Upper lobe of left lung (tissue), 6 donors: ENCODE measurements around the gene CER1. TPM values are rescaled to one million over a fixed set of nuclear protein-coding genes. Genes with fewer than 3 reads are reported as not detected.

Source experiments
- ATAC-seq, 2 donors: fragments of 200-7000 bp; cut with Tn5 transposase; one replicate each; pipeline ENCODE4 v1.9.1; 2022; ENCODE audit warnings: mild to moderate bottlenecking in 2 of 2, moderate library complexity in 2 of 2; ENCODE audit not compliant: low FRiP score in 2 of 2
- DNase-seq, 2 donors: peaks; one replicate each; pipeline ENCODE4 v3.0.0-alpha.2; 2019 to 2020
- H3K27ac ChIP-seq, 4 donors: fragments of 200-600 bp; sonication (generic); one replicate each; pipeline ENCODE4 v1.5.1; 2016 to 2019
- H3K27me3 ChIP-seq, 4 donors: fragments of 200-600 bp; sonication (generic); one replicate each; pipeline ENCODE4 v1.5.1; 2017 to 2019
- H3K36me3 ChIP-seq, 4 donors: fragments of 200-600 bp; sonication (generic); one replicate each; pipeline ENCODE4 v1.5.1; 2016 to 2019
- H3K4me1 ChIP-seq, 4 donors: fragments of 200-600 bp; sonication (generic); one replicate each; pipeline ENCODE4 v1.5.1; 2018 to 2019
- H3K4me3 ChIP-seq, 4 donors: fragments of 200-600 bp; sonication (generic); one replicate each; pipeline ENCODE4 v1.5.1; 2017 to 2019; ENCODE audit warnings: mild to moderate bottlenecking in 2 of 4, moderate library complexity in 1 of 4
- H3K9me3 ChIP-seq, 4 donors: fragments of 200-600 bp; sonication (generic); one replicate each; pipeline ENCODE4 v1.5.1; 2018 to 2019
- CTCF ChIP-seq, 6 experiments: fragments of 450-650 bp in 4 of 6; fragments of 200-600 bp in 2 of 6; sonication (generic) in 2 of 6; IDR thresholded peaks; one replicate each; pipeline ENCODE4 v1.5.1; 2016 to 2019; ENCODE audit warnings: antibody characterized with exemption in 6 of 6
- EP300 ChIP-seq, 4 donors: sonication (generic); formaldehyde crosslinking; IDR thresholded peaks; one replicate each; pipeline ENCODE4 v1.5.1; 2017; ENCODE audit warnings: antibody characterized with exemption in 4 of 4, control low read depth in 2 of 4
- POLR2A ChIP-seq, 4 donors: fragments of 450-650 bp; IDR thresholded peaks; one replicate each; pipeline ENCODE4 v1.5.1; 2016 to 2017; ENCODE audit warnings: antibody characterized with exemption in 4 of 4, mild to moderate bottlenecking in 2 of 4
- POLR2AphosphoS5 ChIP-seq, 2 donors: sonication (generic); formaldehyde crosslinking; IDR thresholded peaks; one replicate each; pipeline ENCODE4 v1.5.1; 2017; ENCODE audit warnings: antibody characterized with exemption in 2 of 2
- WGBS, 2 donors: methylation state at CpG; one replicate each; pipeline ENCODE4 v1.1.5; 2017 to 2018; 5-methylcytosine and 5-hydroxymethylcytosine counted together
- total RNA-seq, 6 donors: library from RNA; depleted of rRNA in 4 of 6; stranded (reverse); fragments of >200 nt in 4 of 6; gene quantifications; one replicate each; pipeline versions ENCODE4 v1.1.0 to v1.2.1, GENCODE V29; 2016 to 2021
- donor health status: DM: no; HTN: no; CAD: no; lungs with moderate emphysema.
- donor health status: DM: no; HTN: yes; CAD: no; lungs with severe emphysema.

CER1 gene
- total RNA-seq, 6 donors from 2014 or later, result not detected

- H3K4me1 ChIP-seq, result no peaks in the 10 kb centered on the region
- H3K27ac ChIP-seq, result no peak overlapping the region
- no peaks in the 10 kb centered on the region for H3K9me3 ChIP-seq
- 45 to 56% methylated on average over 1 of the region's 1 CpG for WGBS, 2 donors
- DNase-seq (no peak), ATAC-seq (no peak)
- no peak overlapping the region for H3K4me3 ChIP-seq
- H3K36me3 ChIP-seq, result no peaks in the 10 kb centered on the region
- H3K27me3 ChIP-seq, result no peaks in the 10 kb centered on the region
- TF ChIP-seq POLR2A (IDR thresholded peaks at IDR 0.05) (no peak), EP300 (IDR thresholded peaks at IDR 0.05) (no peak), CTCF (IDR thresholded peaks at IDR 0.05) (no peak), POLR2AphosphoS5 (IDR thresholded peaks at IDR 0.05) (no peak)
Measured at GRCh38 chr9:14752271-14752670, 29.7 kb upstream of the CER1 start.

- ATAC-seq (no peak), DNase-seq (no peak)
Measured at GRCh38 chr9:14750821-14751220, 28.3 kb upstream of the CER1 start.

GRCh38 chr9:14749741-14750211 lies 27.2 kb upstream of the CER1 start:
- Histone ChIP-seq H3K4me1 (no peaks in the 10 kb centered on the region), H3K27me3 (no peaks in the 10 kb centered on the region), H3K4me3 (no peak overlapping the region), H3K9me3 (no peaks in the 10 kb centered on the region), H3K36me3 (no peaks in the 10 kb centered on the region), H3K27ac (no peak overlapping the region)
- TF ChIP-seq EP300 (IDR thresholded peaks at IDR 0.05), result no peak
- TF ChIP-seq POLR2A (IDR thresholded peaks at IDR 0.05), result no peak
- no peak for TF ChIP-seq CTCF (IDR thresholded peaks at IDR 0.05)
- no peak for TF ChIP-seq POLR2AphosphoS5 (IDR thresholded peaks at IDR 0.05)
- no peak for DNase-seq
- ATAC-seq, result no peak
- 60 to 65% methylated on average over 9 of the region's 9 CpGs for WGBS, 2 donors

More at GRCh38 chr9:14750821-14751220, 28.3 kb upstream of the CER1 start:
- H3K4me3 ChIP-seq, result no peak overlapping the region
- H3K36me3 ChIP-seq, result no peaks in the 10 kb centered on the region
- H3K4me1 ChIP-seq, result no peaks in the 10 kb centered on the region
- TF ChIP-seq POLR2AphosphoS5 (IDR thresholded peaks at IDR 0.05), result no peak
- no peak for TF ChIP-seq EP300 (IDR thresholded peaks at IDR 0.05)
- TF ChIP-seq CTCF (IDR thresholded peaks at IDR 0.05), result no peak
- no peak for TF ChIP-seq POLR2A (IDR thresholded peaks at IDR 0.05)
- no peak overlapping the region for H3K27ac ChIP-seq
- H3K9me3 ChIP-seq, result no peaks in the 10 kb centered on the region
- H3K27me3 ChIP-seq, result no peaks in the 10 kb centered on the region

GRCh38 chr9:14748373-14748772 lies 25.8 kb upstream of the CER1 start:
- no peaks in the 10 kb centered on the region for H3K27me3 ChIP-seq
- DNase-seq (no peak), ATAC-seq (no peak)
- H3K4me1 ChIP-seq, result no peaks in the 10 kb centered on the region
- no peak overlapping the region for H3K27ac ChIP-seq
- TF ChIP-seq POLR2A (IDR thresholded peaks at IDR 0.05) (no peak), EP300 (IDR thresholded peaks at IDR 0.05) (no peak), POLR2AphosphoS5 (IDR thresholded peaks at IDR 0.05) (no peak), CTCF (IDR thresholded peaks at IDR 0.05) (no peak)
- no peak overlapping the region for H3K4me3 ChIP-seq
- H3K9me3 ChIP-seq, result no peaks in the 10 kb centered on the region
- no peaks in the 10 kb centered on the region for H3K36me3 ChIP-seq
- 86 to 95% methylated on average over 3 of the region's 3 CpGs for WGBS, 2 donors

GRCh38 chr9:14747111-14747510 lies 24.6 kb upstream of the CER1 start:
- no peak for TF ChIP-seq POLR2A (IDR thresholded peaks at IDR 0.05)
- Histone ChIP-seq H3K4me3 (no peak overlapping the region), H3K27me3 (no peaks in the 10 kb centered on the region), H3K9me3 (no peaks in the 10 kb centered on the region), H3K36me3 (no peaks in the 10 kb centered on the region), H3K4me1 (no peaks in the 10 kb centered on the region), H3K27ac (no peak overlapping the region)
- DNase-seq (no peak), ATAC-seq (no peak)
